GM12878 (cell line): ENCODE results near the gene SFXN1. TPM values are rescaled to one million over a fixed set of nuclear protein-coding genes. Genes with fewer than 3 reads are reported as not detected.

Experiments
- ATAC-seq: fragments of 200-7000 bp; cut with Tn5 transposase; 3 replicates; pipeline ENCODE4 v1.9.1; 2020; ENCODE audit warnings: mild to moderate bottlenecking, moderate library complexity
- BruUV-seq: library from RNA; stranded (reverse); fragments of 400-500 nt; replicated peaks from 2 replicates; lab custom pipeline; 2021; lab: Mats Ljungman, UMichigan
- CTCF ChIA-PET: fragments of 300-600 bp; sonication (Branson Sonifier 250); formaldehyde crosslinking; extraction: SDS; loops from one replicate; lab custom pipeline; 2021; ENCODE audit warnings: inconsistent platforms; lab: Yijun Ruan, JAX
- POLR2A ChIA-PET: fragments of 350-600 bp; formaldehyde crosslinking; extraction: SDS; loops from one replicate; lab custom pipeline; 2021; ENCODE audit warnings: inconsistent platforms; lab: Charles Lee
- RAD21 ChIA-PET: fragments of 300-600 bp; sonication (Branson Sonifier 250); formaldehyde crosslinking; loops from one replicate; lab custom pipeline; 2023; ENCODE audit warnings: antibody characterized with exemption; ENCODE audit not compliant: unreplicated experiment; lab: Charles Lee
- SMC1A ChIA-PET: fragments of 300-600 bp; sonication (Branson Sonifier 250); formaldehyde crosslinking; loops from one replicate; lab custom pipeline; 2023; ENCODE audit not compliant: unreplicated experiment, uncharacterized antibody; lab: Charles Lee
- DNase-seq: peaks from one replicate; pipeline ENCODE4 v3.0.0-alpha.2; 2011; ENCODE audit warnings: low read depth, low spot score
- FAIRE-seq: peaks from 3 replicates; lab custom pipeline; 2011; peaks lifted over from hg19 to GRCh38; lab: Jason Lieb, UNC
- H2AFZ ChIP-seq: 2 replicates; pipeline ENCODE4 v1.6.0; 2011; ENCODE audit warnings: low read depth, low read length, control low read depth; ENCODE audit not compliant: control insufficient read depth
- H3K27ac ChIP-seq: 2 replicates; pipeline ENCODE4 v1.5.1; 2011; ENCODE audit warnings: control low read depth; ENCODE audit not compliant: control insufficient read depth, insufficient read depth
- H3K27me3 ChIP-seq, 2 experiments: replicated peaks in 1 of 2; 2 replicates each; pipeline versions ENCODE4 v1.6.0 to v1.6.1; 2011; ENCODE audit warnings: low read length in 1 of 2; ENCODE audit not compliant: control insufficient read depth in 2 of 2, insufficient read depth in 2 of 2
- H3K36me3 ChIP-seq, 2 experiments: 2 replicates each; pipeline ENCODE4 v1.5.1; 2011; ENCODE audit warnings: low read length in 1 of 2; ENCODE audit not compliant: control insufficient read depth in 2 of 2, insufficient read depth in 2 of 2
- H3K4me1 ChIP-seq: 2 replicates; pipeline ENCODE4 v1.6.1; 2011; ENCODE audit warnings: mild to moderate bottlenecking, low read length, moderate library complexity, mixed read lengths; ENCODE audit not compliant: control insufficient read depth, insufficient read depth
- H3K4me2 ChIP-seq: 2 replicates; pipeline ENCODE4 v1.6.0; 2011; ENCODE audit warnings: control low read depth; ENCODE audit not compliant: control insufficient read depth, insufficient read depth
- H3K4me3 ChIP-seq: fragments of 200-600 bp; sonication (generic); 2 replicates; pipeline ENCODE4 v1.5.1; 2016
- H3K79me2 ChIP-seq: 2 replicates; pipeline ENCODE4 v1.6.0; 2011; ENCODE audit warnings: low read length; ENCODE audit not compliant: control insufficient read depth, insufficient read depth
- H3K9ac ChIP-seq: 2 replicates; pipeline ENCODE4 v1.8.0; 2011; ENCODE audit warnings: low read length, control low read depth, mixed read lengths; ENCODE audit not compliant: control insufficient read depth, insufficient read depth
- H3K9me3 ChIP-seq: replicated peaks from 3 replicates; pipeline ENCODE4 v1.5.1; 2011; ENCODE audit warnings: mild to moderate bottlenecking, low read length; ENCODE audit not compliant: control insufficient read depth, insufficient read depth
- H4K20me1 ChIP-seq: 2 replicates; pipeline ENCODE4 v1.6.0; 2011; ENCODE audit not compliant: control insufficient read depth, insufficient read depth
- CHD1 ChIP-seq: IDR thresholded peaks from 2 replicates; pipeline ENCODE4 v1.6.1; 2012; ENCODE audit warnings: low read depth, low read length, improper control_type of control experiment
- CHD4 ChIP-seq: fragments of 200-600 bp; sonication (generic); IDR thresholded peaks from 2 replicates; pipeline ENCODE4 v1.6.1; 2016; ENCODE audit warnings: mild to moderate bottlenecking
- ELK1 ChIP-seq: IDR thresholded peaks from 2 replicates; pipeline ENCODE4 v1.6.1; 2012; ENCODE audit warnings: low read depth, low read length, improper control_type of control experiment
- IKZF1 ChIP-seq: fragments of 450-650 bp; conservative IDR thresholded peaks from 2 replicates; pipeline ENCODE4 v1.6.1; 2017; ENCODE audit warnings: antibody characterized with exemption, mild to moderate bottlenecking
- JUNB ChIP-seq: IDR thresholded peaks from 2 replicates; pipeline ENCODE4 v1.6.1; 2016; ENCODE audit warnings: antibody characterized with exemption, mild to moderate bottlenecking
- MTA2 ChIP-seq: fragments of 450-650 bp; IDR thresholded peaks from 2 replicates; pipeline ENCODE4 v1.6.1; 2016; ENCODE audit warnings: low read depth, mild to moderate bottlenecking, moderate library complexity
- RAD51 ChIP-seq: fragments of 450-650 bp; IDR thresholded peaks from 2 replicates; pipeline ENCODE4 v1.6.1; 2016; ENCODE audit warnings: moderate library complexity, mild to moderate bottlenecking, inconsistent platforms
- RELB ChIP-seq: fragments of 450-650 bp; IDR thresholded peaks from 2 replicates; pipeline ENCODE4 v1.6.1; 2017; ENCODE audit warnings: low read depth, mild to moderate bottlenecking, moderate library complexity
- SPI1 ChIP-seq: IDR thresholded peaks from 2 replicates; pipeline ENCODE4 v1.6.1; 2011; ENCODE audit warnings: low read depth, mild to moderate bottlenecking, low read length, moderate library complexity, borderline replicate concordance; ENCODE audit not compliant: insufficient read depth
- STAT1 ChIP-seq: fragments of 450-650 bp; conservative IDR thresholded peaks from 2 replicates; pipeline ENCODE4 v1.6.1; 2014; ENCODE audit warnings: antibody characterized with exemption, mild to moderate bottlenecking
- WRNIP1 ChIP-seq: IDR thresholded peaks from 2 replicates; pipeline ENCODE4 v1.6.1; 2011; ENCODE audit warnings: low read depth, low read length, improper control_type of control experiment, borderline replicate concordance
- YY1 ChIP-seq: IDR thresholded peaks from 2 replicates; pipeline ENCODE4 v1.6.1; 2011; ENCODE audit warnings: low read depth, mild to moderate bottlenecking, low read length
- ZZZ3 ChIP-seq: IDR thresholded peaks from 2 replicates; pipeline ENCODE4 v1.6.1; 2011; ENCODE audit warnings: low read depth; ENCODE audit not compliant: control insufficient read depth, insufficient read length
- WGBS: methylation state at CpG from one replicate; pipeline ENCODE4 v1.1.6; 2016; ENCODE audit warnings: low lambda C conversion rate; ENCODE audit not compliant: insufficient replicate concordance, insufficient coverage; ENCODE audit errors: missing lambda C conversion rate; 5-methylcytosine and 5-hydroxymethylcytosine counted together
- in situ Hi-C: fragments of 300-500 bp; cut with MboI; formaldehyde crosslinking; loops from 9 replicates; pipeline ENCODE4 v1.14.3; 2018; ENCODE audit warnings: mixed read lengths
- intact Hi-C: fragments of 100-400 bp; cut with micrococcal nuclease; formaldehyde crosslinking; loops from one replicate; pipeline ENCODE4 v1.14.2; 2022; ENCODE audit not compliant: unreplicated experiment
- polyA plus RNA-seq, 11 experiments: library from polyadenylated mRNA; depleted of rRNA in 4 of 11; unstranded in 6 of 11; stranded (reverse) in 5 of 11; fragments of >200 nt; fragmentation: Nextera tagmentation in 4 of 11; fragmentation: Illumina TruSeq in 1 of 11; extraction: Ambion mirVana in 4 of 11; extraction: Trizol in 1 of 11; gene quantifications; 1 replicate in 1 of 11; 2 replicates in 10 of 11; pipeline versions ENCODE4 v1.2.1 to v1.2.3, GENCODE V29; 2011 to 2016; ENCODE audit warnings: inconsistent platforms in 2 of 11, missing spikeins in 2 of 11, low read depth in 1 of 11
- total RNA-seq, 4 experiments: library from RNA; depleted of rRNA in 3 of 4; stranded (reverse); fragments of >200 nt in 3 of 4; fragmentation: Illumina TruSeq in 1 of 4; extraction: Trizol in 1 of 4; gene quantifications; 2 replicates each; pipeline versions ENCODE4 v1.2.1 to v1.2.3, GENCODE V29; 2013 to 2021
- TF ChIP-seq, protein P1 (sequence below): fragments of 150-350 bp; IDR thresholded peaks from 2 replicates; pipeline ENCODE4 v1.6.1; 2016; ENCODE audit warnings: low read depth, low read length
- TF ChIP-seq, protein P2 (sequence below): IDR thresholded peaks from 2 replicates; pipeline ENCODE4 v1.6.1; 2012; ENCODE audit warnings: low read length, inconsistent platforms

Gene SFXN1
- total and polyA plus RNA-seq, 10 of the 15 experiments (the other 5 are each of a cell fraction or from before 2014, with no cell fraction given), result 18.0 to 248 (median 103) TPM

DNA sequence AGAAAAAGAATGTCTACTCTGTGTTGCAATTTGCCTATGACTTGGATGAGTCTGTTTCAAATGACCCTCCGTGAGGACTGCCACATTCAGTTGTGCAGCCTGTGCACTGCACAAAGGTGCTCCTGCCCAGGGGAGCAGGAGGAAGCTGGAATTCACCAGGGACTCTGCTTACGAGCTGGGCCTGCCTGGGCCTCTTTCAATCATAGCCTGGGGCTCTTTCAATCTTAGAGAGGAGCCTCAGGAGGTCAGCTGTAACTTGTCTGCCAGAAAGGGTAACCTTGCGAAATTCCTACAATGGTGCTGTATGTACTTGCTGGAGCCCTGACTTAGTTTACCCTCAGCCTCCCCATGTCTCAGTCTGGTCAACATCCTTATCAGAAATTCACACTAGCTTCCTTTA lies 8.4 kb upstream of the SFXN1 start:
- Histone ChIP-seq H3K4me3 (no peak overlapping the region), H3K36me3 (no peaks in the 10 kb centered on the region), H3K79me2 (no peaks in the 10 kb centered on the region), H4K20me1 (no peaks in the 10 kb centered on the region), H3K27me3 (no peaks in the 10 kb centered on the region; a peak in 1 of 4 replicates), H3K4me1 (no peaks in the 10 kb centered on the region), H3K9ac (no peak overlapping the region), H2AFZ (no peak overlapping the region), H3K27ac (no peak overlapping the region), H3K4me2 (no peak overlapping the region), H3K9me3 (no peaks in the 10 kb centered on the region)
- intact Hi-C loops, result no loop called here
- BruUV-seq, result no TSS peak
- SMC1A ChIA-PET, result no interaction called here
- FAIRE-seq, result no peak
- ATAC-seq, result no peak
- 26% methylated on average over 3 of the region's 3 CpGs for WGBS
- POLR2A ChIA-PET, result no interaction called here
- no peak for DNase-seq
- RAD21 ChIA-PET, result interaction anchor here (1.1 kb wide), 1 partner anchor 8 kb away, joined by 3 read pairs; the partner anchor contains the start of gene SFXN1
- in situ Hi-C loops, result no loop called here
- CTCF ChIA-PET, result interaction anchor here (0.6 to 0.8 kb wide), 2 partner anchors 9 kb away, joined by 3 read pairs; partner anchors contain the start of gene SFXN1
- TF ChIP-seq, protein P1, sequence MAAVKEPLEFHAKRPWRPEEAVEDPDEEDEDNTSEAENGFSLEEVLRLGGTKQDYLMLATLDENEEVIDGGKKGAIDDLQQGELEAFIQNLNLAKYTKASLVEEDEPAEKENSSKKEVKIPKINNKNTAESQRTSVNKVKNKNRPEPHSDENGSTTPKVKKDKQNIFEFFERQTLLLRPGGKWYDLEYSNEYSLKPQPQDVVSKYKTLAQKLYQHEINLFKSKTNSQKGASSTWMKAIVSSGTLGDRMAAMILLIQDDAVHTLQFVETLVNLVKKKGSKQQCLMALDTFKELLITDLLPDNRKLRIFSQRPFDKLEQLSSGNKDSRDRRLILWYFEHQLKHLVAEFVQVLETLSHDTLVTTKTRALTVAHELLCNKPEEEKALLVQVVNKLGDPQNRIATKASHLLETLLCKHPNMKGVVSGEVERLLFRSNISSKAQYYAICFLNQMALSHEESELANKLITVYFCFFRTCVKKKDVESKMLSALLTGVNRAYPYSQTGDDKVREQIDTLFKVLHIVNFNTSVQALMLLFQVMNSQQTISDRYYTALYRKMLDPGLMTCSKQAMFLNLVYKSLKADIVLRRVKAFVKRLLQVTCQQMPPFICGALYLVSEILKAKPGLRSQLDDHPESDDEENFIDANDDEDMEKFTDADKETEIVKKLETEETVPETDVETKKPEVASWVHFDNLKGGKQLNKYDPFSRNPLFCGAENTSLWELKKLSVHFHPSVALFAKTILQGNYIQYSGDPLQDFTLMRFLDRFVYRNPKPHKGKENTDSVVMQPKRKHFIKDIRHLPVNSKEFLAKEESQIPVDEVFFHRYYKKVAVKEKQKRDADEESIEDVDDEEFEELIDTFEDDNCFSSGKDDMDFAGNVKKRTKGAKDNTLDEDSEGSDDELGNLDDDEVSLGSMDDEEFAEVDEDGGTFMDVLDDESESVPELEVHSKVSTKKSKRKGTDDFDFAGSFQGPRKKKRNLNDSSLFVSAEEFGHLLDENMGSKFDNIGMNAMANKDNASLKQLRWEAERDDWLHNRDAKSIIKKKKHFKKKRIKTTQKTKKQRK, result no peak
- TF ChIP-seq IKZF1 (no peak), RAD51 (no peak), MTA2 (no peak), JUNB (no peak), CHD4 (no peak), ELK1 (no peak), YY1 (no peak), WRNIP1 (no peak), STAT1 (no peak), SPI1 (no peak), RELB (no peak), ZZZ3 (no peak), CHD1 (no peak)
- TF ChIP-seq, protein P2, sequence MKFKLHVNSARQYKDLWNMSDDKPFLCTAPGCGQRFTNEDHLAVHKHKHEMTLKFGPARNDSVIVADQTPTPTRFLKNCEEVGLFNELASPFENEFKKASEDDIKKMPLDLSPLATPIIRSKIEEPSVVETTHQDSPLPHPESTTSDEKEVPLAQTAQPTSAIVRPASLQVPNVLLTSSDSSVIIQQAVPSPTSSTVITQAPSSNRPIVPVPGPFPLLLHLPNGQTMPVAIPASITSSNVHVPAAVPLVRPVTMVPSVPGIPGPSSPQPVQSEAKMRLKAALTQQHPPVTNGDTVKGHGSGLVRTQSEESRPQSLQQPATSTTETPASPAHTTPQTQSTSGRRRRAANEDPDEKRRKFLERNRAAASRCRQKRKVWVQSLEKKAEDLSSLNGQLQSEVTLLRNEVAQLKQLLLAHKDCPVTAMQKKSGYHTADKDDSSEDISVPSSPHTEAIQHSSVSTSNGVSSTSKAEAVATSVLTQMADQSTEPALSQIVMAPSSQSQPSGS, result no peak
